ENCODE results near the gene NR1H2. TPM values are rescaled to one million over a fixed set of nuclear protein-coding genes. Genes with fewer than 3 reads are reported as not detected.
"Not testable (repeated sequence)": the region's sequence is repeated elsewhere in the genome, so short reads cannot be mapped to it uniquely, and the experiment has no call there.

The NR1H2 gene
- total RNA-seq, 3 donors from 2014 or later = 69.7 to 99.5 (median 85.0) TPM

DNA sequence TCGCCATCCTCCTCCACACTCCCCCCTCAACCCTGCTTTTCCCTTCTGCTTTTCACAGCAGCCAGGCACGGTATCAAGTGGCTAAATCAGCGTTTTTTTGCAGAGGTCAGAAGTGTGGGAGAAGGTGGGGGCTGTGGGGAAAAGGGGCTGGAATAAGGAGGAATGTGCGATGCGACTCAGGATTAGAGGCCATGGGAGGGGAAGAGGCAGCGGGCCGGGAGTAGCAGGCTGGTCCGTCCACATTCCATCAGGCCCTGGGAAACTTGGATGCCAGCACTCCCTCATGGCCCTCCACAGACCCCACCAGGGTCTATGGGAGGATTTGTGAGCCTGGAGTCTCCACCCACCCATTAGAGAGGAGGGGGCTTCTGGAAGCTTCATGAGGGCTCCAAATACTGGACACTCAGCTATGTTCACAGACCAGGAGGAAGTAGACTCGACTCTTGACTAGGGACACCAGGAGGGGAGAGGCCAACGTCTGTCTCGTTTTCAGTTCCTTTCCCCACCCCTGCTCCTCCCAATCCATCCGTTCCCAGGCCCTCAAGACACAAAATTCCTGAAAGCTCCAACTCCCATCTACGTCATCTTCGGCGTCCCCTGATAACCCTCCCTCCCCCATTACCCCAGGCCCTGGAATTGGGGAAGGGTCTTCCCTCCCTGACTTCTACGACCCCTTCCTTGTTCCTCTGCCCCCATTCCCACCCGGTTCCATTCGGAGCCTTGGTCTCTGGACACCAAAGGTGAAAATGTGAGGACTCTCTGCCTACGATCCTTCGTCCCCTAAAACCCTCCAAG, 43.8 kb upstream of the NR1H2 start:
- no peak for ATAC-seq
- Histone ChIP-seq H3K9me3 (no peaks in the 10 kb centered on the region), H3K36me3 (ENCODE audit: low read depth) (no peaks in the 10 kb centered on the region), H3K4me3 (no peak overlapping the region), H3K4me1 (ENCODE audit: low read depth) (peaks cover 10% of the 10 kb centered on the region)
- intact Hi-C loops (cut with DNase I, micrococcal nuclease) = no loop called here
- peak in 1 of 3 donors; percentile 47 for DNase-seq
- TF ChIP-seq, protein P1, sequence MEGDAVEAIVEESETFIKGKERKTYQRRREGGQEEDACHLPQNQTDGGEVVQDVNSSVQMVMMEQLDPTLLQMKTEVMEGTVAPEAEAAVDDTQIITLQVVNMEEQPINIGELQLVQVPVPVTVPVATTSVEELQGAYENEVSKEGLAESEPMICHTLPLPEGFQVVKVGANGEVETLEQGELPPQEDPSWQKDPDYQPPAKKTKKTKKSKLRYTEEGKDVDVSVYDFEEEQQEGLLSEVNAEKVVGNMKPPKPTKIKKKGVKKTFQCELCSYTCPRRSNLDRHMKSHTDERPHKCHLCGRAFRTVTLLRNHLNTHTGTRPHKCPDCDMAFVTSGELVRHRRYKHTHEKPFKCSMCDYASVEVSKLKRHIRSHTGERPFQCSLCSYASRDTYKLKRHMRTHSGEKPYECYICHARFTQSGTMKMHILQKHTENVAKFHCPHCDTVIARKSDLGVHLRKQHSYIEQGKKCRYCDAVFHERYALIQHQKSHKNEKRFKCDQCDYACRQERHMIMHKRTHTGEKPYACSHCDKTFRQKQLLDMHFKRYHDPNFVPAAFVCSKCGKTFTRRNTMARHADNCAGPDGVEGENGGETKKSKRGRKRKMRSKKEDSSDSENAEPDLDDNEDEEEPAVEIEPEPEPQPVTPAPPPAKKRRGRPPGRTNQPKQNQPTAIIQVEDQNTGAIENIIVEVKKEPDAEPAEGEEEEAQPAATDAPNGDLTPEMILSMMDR (IDR thresholded peaks at IDR 0.05) = no peak

DNA sequence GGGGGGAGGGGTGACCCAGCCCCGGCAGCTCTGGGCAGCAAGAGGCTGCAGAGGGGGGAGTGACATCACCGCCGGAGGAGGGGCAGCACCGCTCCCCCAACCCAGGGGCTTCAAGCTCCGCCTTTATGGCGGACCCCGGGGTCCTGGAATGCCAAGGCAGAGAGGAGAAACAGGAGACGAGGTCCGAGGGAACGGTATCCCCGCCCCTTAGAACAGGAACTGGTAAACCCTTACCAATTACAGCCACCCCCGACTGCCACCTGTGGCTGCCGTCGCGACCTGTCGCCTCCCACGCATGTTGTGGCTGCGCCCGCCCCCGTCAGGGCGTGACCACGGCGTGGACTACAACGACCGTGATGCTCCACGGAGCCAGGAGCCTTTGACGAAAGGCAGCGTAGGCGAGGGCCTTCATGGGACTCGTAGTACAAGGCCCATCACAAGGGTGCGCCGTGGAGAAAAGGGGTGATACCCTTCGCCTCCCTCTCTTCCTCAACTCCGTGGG, 43.0 kb upstream of the NR1H2 start:
- DNase-seq = peak; percentile 86 to 95 (median 88)
- ATAC-seq = peak; percentile 70
- intact Hi-C loops (cut with DNase I, micrococcal nuclease) = no loop called here
- TF ChIP-seq, protein P1 (IDR thresholded peaks at IDR 0.05) = no peak
- no peak overlapping the region for H3K4me3 ChIP-seq
- no peaks in the 10 kb centered on the region for H3K9me3 ChIP-seq
- no peaks in the 10 kb centered on the region for H3K36me3 ChIP-seq (ENCODE audit: low read depth)
- peaks cover 10% of the 10 kb centered on the region for H3K4me1 ChIP-seq (ENCODE audit: low read depth)

DNA sequence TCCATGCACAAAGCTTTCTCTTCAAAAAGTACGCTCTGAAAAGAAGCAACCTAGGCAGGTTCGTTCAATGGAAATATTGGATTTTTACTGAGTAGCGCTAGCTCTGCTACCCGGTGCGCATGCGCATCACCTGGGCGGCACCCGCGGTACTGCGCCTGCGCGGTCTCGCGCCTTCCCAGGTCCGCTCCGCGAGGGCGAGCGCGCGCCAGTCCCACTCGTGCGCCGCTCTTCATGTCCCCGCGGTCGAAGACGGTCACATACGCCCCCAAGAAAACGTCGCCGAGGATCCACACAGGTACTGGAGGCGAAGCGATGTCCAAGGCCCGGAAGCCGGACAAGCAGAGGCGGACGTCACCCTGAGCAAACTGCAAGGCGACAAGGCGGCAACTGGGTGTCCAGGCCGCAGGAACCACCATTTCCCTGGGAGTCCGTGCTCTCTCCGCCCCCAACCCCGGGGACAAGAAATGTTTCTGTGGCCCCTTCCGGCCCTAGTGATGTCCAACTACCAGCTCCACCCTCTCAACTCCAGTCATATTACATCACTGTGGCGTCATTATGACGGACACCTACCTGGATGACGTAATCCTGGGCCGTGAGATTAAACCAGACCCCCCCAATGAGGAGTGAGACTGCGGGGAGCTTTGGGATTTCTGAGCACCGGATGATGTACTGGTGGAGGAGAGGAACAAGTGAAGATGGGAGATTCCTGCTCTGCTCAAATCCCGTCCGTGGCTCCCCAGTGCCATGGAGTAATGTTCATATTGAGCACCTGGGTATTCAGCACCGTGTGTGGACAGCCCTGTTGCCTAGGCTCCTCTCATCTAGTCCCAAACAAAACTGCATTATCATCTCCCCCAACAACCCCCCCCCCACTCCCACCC, 42.3 kb upstream of the NR1H2 start:
- intact Hi-C loops (cut with DNase I, micrococcal nuclease) = no loop called here
- H3K4me1 ChIP-seq (ENCODE audit: low read depth) = peaks cover 10% of the 10 kb centered on the region
- ATAC-seq = peak; percentile 45

DNA sequence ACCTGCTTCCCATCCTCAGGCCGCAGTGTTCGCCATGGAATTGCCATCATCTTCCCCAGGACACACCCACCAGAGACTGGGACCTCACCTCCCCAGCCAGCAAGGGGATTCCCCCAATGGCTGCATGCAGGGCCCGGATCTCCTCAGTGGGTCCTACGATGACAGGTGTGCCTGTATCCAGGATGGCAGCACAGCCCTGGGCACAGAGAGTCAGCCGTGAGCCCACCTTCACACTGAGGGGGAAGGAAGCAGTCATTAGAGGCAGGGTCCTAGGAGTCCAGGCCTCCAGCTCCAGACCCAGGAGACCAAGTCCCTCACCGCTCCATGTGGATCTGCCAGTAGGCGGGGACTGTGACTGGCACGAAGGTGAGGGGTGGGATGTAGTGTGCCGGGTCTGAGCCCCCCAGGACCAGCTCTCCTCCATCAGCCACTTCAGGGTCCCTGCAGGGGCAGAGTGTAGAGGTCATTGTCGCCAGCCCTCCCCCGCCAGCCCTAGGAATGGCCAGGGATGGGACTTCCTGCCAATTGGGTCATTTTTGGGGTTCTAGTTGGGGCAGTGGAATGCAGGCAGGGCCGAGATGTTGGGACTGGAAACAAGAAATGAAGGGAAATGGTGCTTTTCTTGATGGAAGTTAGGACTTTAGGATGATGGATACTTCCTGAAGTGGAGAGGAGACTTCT, 41.4 kb upstream of the NR1H2 start:
- TF ChIP-seq, protein P1 (IDR thresholded peaks at IDR 0.05) = no peak
- DNase-seq (peak in 2 of 3 donors; percentile 27 to 51), ATAC-seq (no peak)
- intact Hi-C loops (cut with DNase I, micrococcal nuclease) = no loop called here
- Histone ChIP-seq H3K4me1 (ENCODE audit: low read depth) (peaks cover 10% of the 10 kb centered on the region), H3K4me3 (no peak overlapping the region), H3K36me3 (ENCODE audit: low read depth) (no peaks in the 10 kb centered on the region), H3K9me3 (no peaks in the 10 kb centered on the region)

More for the DNA sequence above, 42.3 kb upstream of the NR1H2 start:
- peak; percentile 82 to 90 (median 85) for DNase-seq
- H3K4me3 ChIP-seq = no peak overlapping the region
- TF ChIP-seq, protein P1 (IDR thresholded peaks at IDR 0.05) = no peak
- no peaks in the 10 kb centered on the region for H3K9me3 ChIP-seq
- H3K36me3 ChIP-seq (ENCODE audit: low read depth) = no peaks in the 10 kb centered on the region

DNA sequence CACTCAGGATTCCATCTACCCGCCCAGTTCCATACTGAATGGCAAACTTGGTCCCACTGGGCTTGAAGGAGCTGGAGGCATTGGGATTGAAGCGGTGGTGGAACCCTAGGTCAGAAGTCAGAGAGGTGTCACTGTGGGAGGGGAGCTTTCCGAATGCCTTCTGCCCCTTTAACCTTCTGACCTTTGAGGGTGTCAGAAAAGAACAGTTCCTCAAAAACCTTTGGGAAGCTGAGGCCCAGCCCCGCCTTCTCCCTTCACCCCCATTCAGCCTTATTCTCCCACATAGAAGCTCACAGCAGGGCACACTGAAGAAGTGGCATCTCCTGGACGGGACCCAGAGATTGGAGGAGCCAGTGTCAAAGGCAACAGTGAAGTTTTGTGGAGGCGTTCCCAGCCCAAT, 39.2 kb upstream of the NR1H2 start:
- DNase-seq; intact Hi-C loops (cut with DNase I, micrococcal nuclease); H3K4me1 ChIP-seq (ENCODE audit: low read depth); ATAC-seq; H3K36me3 ChIP-seq (ENCODE audit: low read depth); H3K4me3 ChIP-seq; H3K9me3 ChIP-seq: not testable (repeated sequence)

All from mucosa of descending colon (tissue), 3 donors.